GM18505 (cell line): ENCODE results near the gene TMEM184C.

Source experiments
- ATAC-seq: cut with Tn5 transposase; IDR thresholded peaks from one replicate; pipeline ENCODE4 v1.9.1; 2021; ENCODE audit not compliant: unreplicated experiment
- POLR2A ChIP-seq: IDR thresholded peaks from 4 replicates; pipeline ENCODE4 v1.6.1; 2011; ENCODE audit warnings: borderline replicate concordance; ENCODE audit not compliant: insufficient read depth, insufficient read length; ENCODE audit errors: extremely low read depth

The TMEM184C gene

DNA sequence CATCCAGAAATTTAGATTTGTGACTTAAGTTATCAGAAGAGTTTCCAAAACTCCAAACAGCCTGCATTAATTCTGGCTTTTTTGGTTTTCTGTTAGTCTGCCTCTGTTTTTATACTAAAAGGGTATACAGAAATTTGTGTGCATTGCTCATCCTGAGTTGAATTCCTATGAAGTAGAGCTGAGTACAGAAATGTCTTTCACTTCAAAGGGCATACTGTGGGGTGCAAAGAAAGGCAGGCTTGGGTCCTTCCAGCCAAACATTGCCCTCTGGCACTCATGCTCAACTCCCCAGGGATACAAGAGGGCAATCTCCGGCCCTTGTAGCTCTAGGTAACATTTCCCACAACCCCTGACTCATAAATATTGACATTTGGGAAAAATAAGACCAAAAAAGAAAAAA is 27.6 kb upstream of the TMEM184C start:
- no peak for ATAC-seq
- no peak for TF ChIP-seq POLR2A

DNA sequence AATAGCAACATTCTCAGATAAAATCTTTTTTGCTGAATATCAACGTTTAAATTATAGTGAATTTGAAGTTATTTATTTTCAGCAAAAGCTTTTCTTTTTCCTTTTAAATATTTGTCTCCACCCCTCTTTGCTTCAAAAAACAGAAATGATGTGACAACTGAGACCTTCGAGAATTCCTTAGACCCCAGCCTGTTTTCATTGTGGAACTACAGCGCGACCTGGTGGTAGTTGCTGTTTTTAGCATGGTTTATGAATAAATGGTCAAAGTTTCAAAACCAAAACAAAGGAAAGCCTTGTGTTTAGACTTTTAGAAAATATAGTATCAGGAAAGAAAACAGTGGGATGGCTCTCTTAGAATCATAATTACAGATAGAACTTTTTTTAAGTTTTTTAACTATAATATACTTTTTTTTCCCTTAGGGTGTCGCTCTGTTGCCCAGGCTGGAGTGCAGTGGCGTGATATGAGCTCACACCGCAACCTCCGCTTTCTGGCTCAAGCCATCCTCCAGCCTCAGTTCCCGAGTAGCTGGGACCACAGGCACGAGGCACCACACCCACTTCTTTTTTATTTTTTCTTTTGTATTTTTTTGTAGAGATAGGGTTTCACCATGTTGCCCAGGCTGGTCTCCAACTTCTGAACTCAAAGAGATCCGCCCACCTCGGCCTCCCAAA is 26.8 kb upstream of the TMEM184C start:
- no peak for TF ChIP-seq POLR2A
- no peak for ATAC-seq

- no peak for TF ChIP-seq POLR2A
- no peak for ATAC-seq
These were observed 26.1 kb upstream of the TMEM184C start for GRCh38 chr4:147591106-147591505.

- ATAC-seq = no peak
- no peak for TF ChIP-seq POLR2A
These were observed 23.1 kb upstream of the TMEM184C start for GRCh38 chr4:147594107-147594506.

- ATAC-seq = no peak
- TF ChIP-seq POLR2A = no peak
These were observed 22.6 kb upstream of the TMEM184C start for GRCh38 chr4:147594578-147594977.

DNA sequence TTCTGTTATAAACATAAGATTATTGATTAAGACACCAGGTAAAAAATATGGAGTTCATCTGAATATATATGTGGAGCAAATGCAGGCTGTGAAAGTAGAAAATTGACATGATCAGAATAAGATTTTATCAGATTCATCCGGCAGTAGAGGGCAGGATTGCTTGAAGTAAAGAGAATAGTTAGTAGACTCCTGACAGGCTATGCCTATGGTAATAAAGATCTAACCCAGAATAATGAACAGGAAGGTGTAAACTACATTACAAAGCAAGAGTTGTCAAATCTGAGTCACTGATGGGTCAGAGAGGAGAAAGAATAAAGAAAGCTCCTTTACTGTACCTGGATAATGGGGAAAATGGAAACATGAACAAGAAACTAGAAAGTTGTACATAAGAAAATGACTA is 20.8 kb upstream of the TMEM184C start:
- no peak for ATAC-seq

GRCh38 chr4:147596981-147597380 is 20.2 kb upstream of the TMEM184C start:
- no peak for TF ChIP-seq POLR2A
- no peak for ATAC-seq

More for the DNA sequence above, 20.8 kb upstream of the TMEM184C start:
- no peak for TF ChIP-seq POLR2A

- no peak for TF ChIP-seq POLR2A
- ATAC-seq = no peak
These were observed 19.6 kb upstream of the TMEM184C start for GRCh38 chr4:147597561-147597960.

GRCh38 chr4:147599206-147599605 is 18.0 kb upstream of the TMEM184C start:
- no peak for ATAC-seq
- TF ChIP-seq POLR2A = no peak

DNA sequence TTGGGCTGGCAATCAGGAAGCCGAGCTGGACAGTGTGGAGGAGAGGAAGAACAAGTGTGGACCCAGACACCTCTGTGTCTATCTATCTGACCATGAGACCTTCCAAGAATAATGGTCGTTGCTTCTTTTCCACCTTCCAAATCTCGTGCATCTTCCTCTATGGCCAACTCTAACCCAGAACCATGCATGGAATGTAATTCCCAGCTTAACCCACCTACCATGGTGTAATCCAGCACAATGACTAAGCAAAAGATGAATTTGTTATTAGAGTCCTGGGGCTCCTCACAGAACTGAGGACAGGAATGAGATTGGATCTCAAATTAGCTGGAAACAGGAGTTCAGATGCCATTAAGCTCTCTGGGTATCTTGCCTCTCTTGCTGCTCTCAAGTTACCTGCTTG is 17.4 kb upstream of the TMEM184C start:
- no peak for TF ChIP-seq POLR2A
- ATAC-seq = no peak

GRCh38 chr4:147605499-147605898 is 11.7 kb upstream of the TMEM184C start:
- no peak for ATAC-seq
- TF ChIP-seq POLR2A = no peak

DNA sequence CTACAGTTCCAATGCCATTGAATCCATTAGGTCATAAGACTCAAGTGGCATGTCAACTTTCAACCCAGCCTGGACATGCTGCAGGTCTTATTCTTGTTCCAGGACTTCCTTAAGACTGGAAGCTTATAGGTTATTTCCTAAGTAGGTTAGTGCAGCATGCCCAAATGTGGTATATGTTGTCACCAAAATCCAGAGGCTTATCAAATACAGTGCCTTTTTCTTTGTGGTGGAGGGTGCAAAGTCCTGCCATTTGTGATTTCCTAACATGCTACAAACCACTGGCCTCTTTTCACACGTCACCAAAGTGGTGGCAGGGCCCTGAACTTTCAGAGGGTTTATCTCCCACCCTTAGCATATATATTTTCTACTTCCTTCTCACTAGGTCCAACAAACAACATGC is 9.7 kb upstream of the TMEM184C start:
- no peak for TF ChIP-seq POLR2A
- ATAC-seq = no peak

- no peak for TF ChIP-seq POLR2A
- no peak for ATAC-seq
These were observed 6.5 kb upstream of the TMEM184C start for GRCh38 chr4:147610686-147611085.

- ATAC-seq = peak; percentile 6
These were observed 386 bp upstream of the TMEM184C start for GRCh38 chr4:147616849-147617172.

More at GRCh38 chr4:147616849-147617172, 386 bp upstream of the TMEM184C start:
- TF ChIP-seq POLR2A = no peak
